K562 (cell line): ENCODE data around the gene EDEM1. TPM values are rescaled to one million over a fixed set of nuclear protein-coding genes. Genes with fewer than 3 reads are reported as not detected.

Experiments
- ATAC-seq: fragments of 200-7000 bp; cut with Tn5 transposase; 3 replicates; pipeline ENCODE4 v1.9.1; 2020; ENCODE audit warnings: moderate library complexity
- BruUV-seq: library from RNA; stranded (reverse); fragments of 400-500 nt; replicated peaks from 2 replicates; lab custom pipeline; 2021; lab: Mats Ljungman, UMichigan
- CTCF ChIA-PET: fragments of 300-600 bp; formaldehyde crosslinking; extraction: SDS; loops from one replicate; lab custom pipeline; 2021; ENCODE audit warnings: low intra/inter-chr PET ratio; lab: Yijun Ruan, JAX
- POLR2A ChIA-PET: fragments of 300-600, 350-650 bp; sonication (Branson Sonifier 250); formaldehyde crosslinking; extraction: SDS; loops from one replicate; lab custom pipeline; 2021; ENCODE audit warnings: antibody characterized with exemption, inconsistent platforms; lab: Yijun Ruan, JAX
- DNase-seq, 4 experiments: peaks; one replicate each; pipeline versions ENCODE4 v3.0.0 to v3.0.0-alpha.2; 2011 to 2018; ENCODE audit warnings: low spot score in 3 of 4, mixed read lengths in 3 of 4; ENCODE audit errors: extremely low read depth in 1 of 4
- FAIRE-seq: peaks from 2 replicates; lab custom pipeline; 2011; peaks lifted over from hg19 to GRCh38; lab: Jason Lieb, UNC
- H2AFZ ChIP-seq: 2 replicates; pipeline ENCODE4 v1.6.0; 2011; ENCODE audit warnings: low read depth, low read length, control low read depth, inconsistent platforms
- H3K27ac ChIP-seq: fragments of 200-600 bp; 3 replicates; pipeline ENCODE4 v1.8.0; 2011; ENCODE audit warnings: low read depth, mild to moderate bottlenecking, control low read depth, inconsistent platforms, low read length, moderate library complexity, mixed read lengths; ENCODE audit errors: extremely low read depth
- H3K27me3 ChIP-seq, 2 experiments: fragments of 300-600 bp in 1 of 2; 2 replicates in 1 of 2; 3 replicates in 1 of 2; pipeline versions ENCODE4 v1.6.0 to v1.8.0; 2011; ENCODE audit warnings: inconsistent platforms in 2 of 2, low read length in 2 of 2, mild to moderate bottlenecking in 1 of 2, mixed read lengths in 1 of 2, moderate library complexity in 1 of 2; ENCODE audit not compliant: control insufficient read depth in 2 of 2, insufficient read depth in 2 of 2
- H3K36me3 ChIP-seq: fragments of 300-600 bp; 3 replicates; pipeline ENCODE4 v1.8.0; 2011; ENCODE audit warnings: mild to moderate bottlenecking, low read length, inconsistent platforms; ENCODE audit not compliant: control insufficient read depth, insufficient read depth
- H3K4me1 ChIP-seq, 2 experiments: fragments of 200-600 bp in 1 of 2; replicated peaks in 1 of 2; 2 replicates in 1 of 2; 3 replicates in 1 of 2; pipeline versions ENCODE4 v1.5.1 to v1.8.0; 2011; ENCODE audit warnings: inconsistent platforms in 2 of 2, low read length in 2 of 2, mild to moderate bottlenecking in 1 of 2, mixed read lengths in 1 of 2, moderate library complexity in 1 of 2; ENCODE audit not compliant: control insufficient read depth in 2 of 2, insufficient read depth in 2 of 2
- H3K4me2 ChIP-seq: 2 replicates; pipeline ENCODE4 v1.6.1; 2011; ENCODE audit warnings: low read length, control low read depth, inconsistent platforms, mixed read lengths; ENCODE audit not compliant: insufficient read depth
- H3K4me3 ChIP-seq: fragments of 200-600 bp; sonication (generic), shearing (Covaris generic); 2 replicates; pipeline ENCODE4 v1.5.1; 2016; ENCODE audit warnings: control low read depth, inconsistent platforms
- H3K79me2 ChIP-seq: fragments of 200-600 bp; 3 replicates; pipeline ENCODE4 v1.8.0; 2011; ENCODE audit warnings: low read length, inconsistent platforms; ENCODE audit not compliant: control insufficient read depth, insufficient read depth
- H3K9ac ChIP-seq, 2 experiments: 2 replicates each; pipeline versions ENCODE4 v1.6.0 to v1.6.1; 2011; ENCODE audit warnings: low read depth in 2 of 2, low read length in 2 of 2, control low read depth in 1 of 2, inconsistent platforms in 1 of 2, mild to moderate bottlenecking in 1 of 2, mixed read lengths in 1 of 2; ENCODE audit not compliant: insufficient read depth in 1 of 2
- H3K9me1 ChIP-seq: one replicate; pipeline ENCODE4 v1.6.0; 2011; ENCODE audit warnings: inconsistent platforms, mild to moderate bottlenecking, low read length, moderate library complexity; ENCODE audit not compliant: control insufficient read depth, insufficient read depth
- H3K9me3 ChIP-seq: replicated peaks from 2 replicates; pipeline ENCODE4 v1.5.1; 2011; ENCODE audit warnings: low read depth, low read length, inconsistent platforms; ENCODE audit not compliant: control insufficient read depth, insufficient read depth
- H4K20me1 ChIP-seq: replicated peaks from 2 replicates; pipeline ENCODE4 v1.6.1; 2011; ENCODE audit warnings: low read length, inconsistent platforms, mixed read lengths; ENCODE audit not compliant: control insufficient read depth, insufficient read depth
- ERF ChIP-seq: fragments of 450-650 bp; formaldehyde crosslinking; IDR thresholded peaks from 2 replicates; pipeline ENCODE4 v1.4.0; 2020; ENCODE audit warnings: mild to moderate bottlenecking, mixed read lengths
- FOXM1 ChIP-seq, 2 experiments: fragments of 450-650 bp in 1 of 2; sonication (generic) in 1 of 2; formaldehyde crosslinking in 1 of 2; IDR thresholded peaks; 2 replicates each; pipeline versions ENCODE4 v1.6.1 to v1.9.0; 2017 to 2022; ENCODE audit warnings: low read depth in 2 of 2, mild to moderate bottlenecking in 2 of 2, missing genetic modification reagents in 1 of 2, moderate library complexity in 1 of 2
- NR0B1 ChIP-seq: fragments of 450-650 bp; IDR thresholded peaks from one replicate; pipeline ENCODE4 v1.6.1; 2018; ENCODE audit warnings: mild to moderate bottlenecking, moderate library complexity; ENCODE audit not compliant: partially characterized antibody
- SPI1 ChIP-seq: IDR thresholded peaks from 2 replicates; pipeline ENCODE4 v1.6.1; 2011; ENCODE audit warnings: low read depth, low read length, control low read depth, borderline replicate concordance
- ZNF778 ChIP-seq: fragments of 450-650 bp; formaldehyde crosslinking; IDR thresholded peaks from 2 replicates; pipeline ENCODE4 v1.4.0; 2020; ENCODE audit warnings: mild to moderate bottlenecking, moderate library complexity
- WGBS: fragments of 100-300 bp; shearing (Covaris generic); methylation state at CpG from one replicate; pipeline ENCODE4 v1.1.6; 2016; ENCODE audit warnings: low coverage, mixed read lengths; ENCODE audit not compliant: insufficient coverage; ENCODE audit errors: missing lambda C conversion rate; 5-methylcytosine and 5-hydroxymethylcytosine counted together
- in situ Hi-C: fragments of 300-500 bp; cut with MboI; formaldehyde crosslinking; loops from 4 replicates; pipeline ENCODE4 v1.15.0; 2018; ENCODE audit warnings: inconsistent platforms, mixed read lengths
- intact Hi-C: fragments of 100-400 bp; cut with micrococcal nuclease; formaldehyde crosslinking; loops from 2 replicates; pipeline ENCODE4 v1.14.2; 2022
- polyA plus RNA-seq, 8 experiments: library from polyadenylated mRNA; depleted of rRNA in 4 of 8; stranded (reverse) in 5 of 8; unstranded in 3 of 8; fragments of >200 nt; fragmentation: Nextera tagmentation in 2 of 8; fragmentation: Illumina TruSeq in 1 of 8; extraction: Ambion mirVana in 2 of 8; extraction: Trizol in 1 of 8; gene quantifications; 2 replicates each; pipeline versions ENCODE4 v1.2.1 to v1.2.3, GENCODE V29; 2011 to 2014; ENCODE audit warnings: inconsistent platforms in 1 of 8, missing spikeins in 1 of 8
- total RNA-seq, 7 experiments: library from RNA; depleted of rRNA in 6 of 7; stranded (reverse); fragments of >200 nt in 6 of 7; fragmentation: Illumina TruSeq in 2 of 7; extraction: Trizol in 2 of 7; gene quantifications; 2 replicates each; pipeline versions ENCODE4 v1.2.1 to v1.2.3, GENCODE V29; 2011 to 2021; ENCODE audit warnings: low replicate concordance in 1 of 7

Gene EDEM1
- total and polyA plus RNA-seq, 9 of the 15 experiments (the other 6 are each of a cell fraction or from before 2014, with no cell fraction given): 6.2 to 36.7 (median 14.3) TPM

- no TSS peak for BruUV-seq
- intact Hi-C loops (no loop called here), in situ Hi-C loops (no loop called here)
- peaks cover 100% of the 10 kb centered on the region for H3K79me2 ChIP-seq
- no peaks in the 10 kb centered on the region for H3K9me1 ChIP-seq
- ChIA-PET POLR2A (interaction anchor here (0.6 to 0.9 kb wide), 3 partner anchors 11 to 77 kb away, joined by 3 read pairs; no protein-coding TSS in a partner anchor), CTCF (no interaction called here)
- FAIRE-seq: no peak
- no peak overlapping the region for H3K4me3 ChIP-seq
- H3K9ac ChIP-seq: no peak overlapping the region
- H3K4me2 ChIP-seq: no peak overlapping the region
- H3K27me3 ChIP-seq: no peaks in the 10 kb centered on the region
- 64% methylated on average over 5 of the region's 5 CpGs for WGBS
- H3K36me3 ChIP-seq: peaks cover 7% of the 10 kb centered on the region; the same call in 2 of the 3 replicates
- peaks cover 16% of the 10 kb centered on the region for H4K20me1 ChIP-seq
- no peak overlapping the region for H2AFZ ChIP-seq
- ATAC-seq: no peak
- H3K27ac ChIP-seq: no peak overlapping the region
- peaks cover 7 to 20% of the 10 kb centered on the region in 2 experiments; a peak in 3 of 5 replicates for H3K4me1 ChIP-seq
- TF ChIP-seq ZNF778 (CRISPR knock-in tag) (no peak), ERF (CRISPR knock-in tag) (no peak), FOXM1 (IDR thresholded peaks at IDR 0.05; ENCODE audit: low read depth) (no peak), FOXM1 (CRISPR knock-in tag; IDR thresholded peaks at IDR 0.05; ENCODE audit: low read depth) (no peak), SPI1 (peak; percentile 78), NR0B1 (no peak)
- TF ChIP-seq, all 486 proteins: peak for 1
- no peaks in the 10 kb centered on the region for H3K9me3 ChIP-seq
- no peak for DNase-seq
Observed at GRCh38 chr3:5144316-5144994, 43.1 kb upstream of the EDEM1 start.
